ENCODE results near the gene MEFV. TPM values are rescaled to one million over a fixed set of nuclear protein-coding genes. Genes with fewer than 3 reads are reported as not detected.
"Not testable (repeated sequence)": the region's sequence is repeated elsewhere in the genome, so short reads cannot be mapped to it uniquely, and the experiment has no call there.

MEFV gene
- total RNA-seq, 2 experiments from 2014 or later, result 0.23 to 0.39 TPM

DNA sequence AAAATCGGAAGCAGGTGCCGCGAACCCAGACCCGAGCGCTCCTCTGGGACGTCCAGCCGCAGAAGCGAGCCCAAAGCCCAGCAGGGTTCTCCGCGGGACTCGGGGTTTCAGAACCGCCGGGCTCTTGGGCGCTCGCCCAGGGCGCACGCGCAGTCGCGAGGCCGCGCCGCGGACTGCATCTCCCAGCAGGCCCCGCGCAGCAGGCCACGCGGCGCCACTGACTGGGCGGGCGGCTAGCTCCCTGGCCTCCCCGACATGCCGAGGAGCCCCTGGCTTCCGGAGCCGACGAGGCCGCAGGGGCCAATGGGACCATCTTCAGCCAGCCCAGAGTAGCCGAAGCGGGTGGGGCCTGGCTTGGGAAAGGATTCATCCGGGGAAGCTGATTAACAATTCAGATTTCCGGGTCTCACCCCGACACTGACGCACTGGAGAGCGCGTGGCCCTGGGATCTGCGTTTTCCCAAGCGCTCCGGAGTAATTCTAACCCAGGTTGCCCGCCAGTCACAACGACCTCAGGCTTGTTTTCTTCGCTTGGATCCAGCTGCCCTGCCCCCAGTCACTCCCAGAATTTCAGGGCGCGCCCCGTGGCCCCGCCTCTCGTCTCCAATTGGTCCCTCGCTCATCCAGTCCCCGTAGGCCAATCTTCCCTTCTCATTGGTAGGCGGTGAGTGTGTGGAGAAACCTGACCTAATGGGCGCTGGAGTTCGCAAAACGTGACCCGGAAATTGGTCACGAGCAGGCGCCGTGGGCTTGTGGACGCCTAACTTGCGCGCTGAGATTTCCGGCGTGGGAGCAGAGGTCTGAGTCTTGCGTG is 26.5 kb upstream of the MEFV start, which contains the start of gene ZNF263:
Gene ZNF263 (plus strand): TSS at position 762 of the 813 bp plus-strand sequence. CDS start 328 bp downstream, outside the sequence.
- peak; percentile 96 for DNase-seq
- Mint-ChIP-seq H3K4me1 (peaks cover 23% of the 10 kb centered on the region), H3K9me3 (peaks cover 6% of the 10 kb centered on the region), H3K27ac (peak within 1 kb of the TSS; percentile 89), H3K36me3 (peaks cover 40% of the 10 kb centered on the region), H3K4me3 (peak within 1 kb of the TSS; percentile 95), H3K27me3 (peaks cover 3% of the 10 kb centered on the region)
- peak; percentile 88 for ATAC-seq (ENCODE audit: low read depth)
- POLR2A ChIA-PET, result interaction anchor here (0.7 to 3.4 kb wide), 31 partner anchors 10 to 243 kb away, joined by 3 to 42 read pairs (median 5); partner anchors contain the start of genes CLUAP1, NAA60, OR1F1 and TIGD7

DNA sequence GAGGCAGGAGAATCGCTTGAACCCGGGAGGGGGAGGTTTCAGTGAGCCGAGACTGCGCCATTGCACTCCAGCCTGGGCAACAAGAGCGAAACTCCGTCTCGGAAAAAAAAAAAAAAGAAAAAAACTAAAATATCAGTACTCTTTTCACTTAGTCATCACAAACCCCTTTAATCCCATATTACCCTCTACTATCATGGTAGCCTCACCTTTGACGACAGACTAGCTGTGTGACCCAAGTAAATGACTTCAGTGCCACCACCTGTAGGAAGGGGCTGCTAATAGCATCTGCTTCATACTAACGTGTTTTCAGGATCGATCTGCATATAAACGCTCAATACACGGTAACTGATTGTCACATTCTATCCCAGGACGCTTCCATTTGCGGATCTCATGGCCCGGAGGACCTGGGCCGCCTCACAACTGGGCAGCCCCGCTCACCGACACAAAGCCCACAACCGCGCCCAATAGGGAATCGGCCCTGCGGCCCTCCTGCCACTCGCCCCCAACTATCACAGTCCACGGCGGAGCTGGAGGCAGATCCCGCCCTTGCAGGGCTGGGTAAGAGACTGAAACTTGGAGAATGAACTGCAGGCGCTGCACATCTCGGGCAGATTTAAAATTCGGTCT is 25.8 kb upstream of the MEFV start:
- peak overlapping the region; percentile 89 for H3K27ac Mint-ChIP-seq
- H3K4me3 Mint-ChIP-seq, result peak overlapping the region; percentile 88
- POLR2A ChIA-PET, result interaction anchor here (0.7 to 3.4 kb wide), 24 partner anchors 9 to 244 kb away, joined by 3 to 42 read pairs (median 5); partner anchors contain the start of genes CLUAP1, NAA60, TIGD7 and ZNF174
- ATAC-seq (ENCODE audit: low read depth) (peak; percentile 34), DNase-seq (no peak)
- peaks cover 6% of the 10 kb centered on the region for H3K9me3 Mint-ChIP-seq
- H3K4me1 Mint-ChIP-seq, result peaks cover 23% of the 10 kb centered on the region
- peaks cover 10% of the 10 kb centered on the region for H3K27me3 Mint-ChIP-seq
- H3K36me3 Mint-ChIP-seq, result peaks cover 33% of the 10 kb centered on the region

DNA sequence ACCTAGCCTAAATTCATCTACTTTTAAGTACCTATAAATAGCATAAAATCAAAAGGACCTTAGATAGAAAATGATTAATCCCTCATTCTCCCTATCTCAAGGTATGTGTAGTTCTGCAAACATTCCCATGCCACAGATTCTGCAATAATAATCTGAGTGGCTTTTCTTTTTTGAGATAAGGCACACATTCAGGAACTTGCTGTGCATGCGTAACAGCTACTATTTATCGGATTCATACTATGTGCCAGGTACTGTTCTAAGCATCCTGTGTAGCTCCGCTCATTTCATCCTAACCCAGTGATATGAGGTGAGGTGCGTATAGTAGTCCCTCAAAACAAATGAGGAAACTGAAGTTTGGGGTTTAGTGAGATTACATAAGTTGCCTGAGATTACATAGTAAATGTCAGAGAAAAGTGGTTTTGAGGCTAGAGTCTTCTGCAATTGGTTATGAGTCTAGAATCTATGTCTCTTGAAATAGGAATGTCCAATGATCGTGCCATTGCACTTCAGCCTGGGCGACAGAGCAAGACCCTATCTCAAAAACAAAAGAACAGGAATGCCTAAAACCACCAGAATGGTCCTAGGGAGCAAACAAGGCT is 24.9 kb upstream of the MEFV start:
- no peak for DNase-seq
- Mint-ChIP-seq H3K4me1 (peaks cover 23% of the 10 kb centered on the region), H3K36me3 (peaks cover 25% of the 10 kb centered on the region), H3K9me3 (peaks cover 3% of the 10 kb centered on the region), H3K27ac (no peak overlapping the region), H3K27me3 (peaks cover 18% of the 10 kb centered on the region), H3K4me3 (peak overlapping the region; percentile 88)
- POLR2A ChIA-PET, result interaction anchor here (2.1 kb wide), 1 partner anchor 122 kb away, joined by 6 read pairs; no protein-coding TSS in a partner anchor
- ATAC-seq (ENCODE audit: low read depth), result no peak

DNA sequence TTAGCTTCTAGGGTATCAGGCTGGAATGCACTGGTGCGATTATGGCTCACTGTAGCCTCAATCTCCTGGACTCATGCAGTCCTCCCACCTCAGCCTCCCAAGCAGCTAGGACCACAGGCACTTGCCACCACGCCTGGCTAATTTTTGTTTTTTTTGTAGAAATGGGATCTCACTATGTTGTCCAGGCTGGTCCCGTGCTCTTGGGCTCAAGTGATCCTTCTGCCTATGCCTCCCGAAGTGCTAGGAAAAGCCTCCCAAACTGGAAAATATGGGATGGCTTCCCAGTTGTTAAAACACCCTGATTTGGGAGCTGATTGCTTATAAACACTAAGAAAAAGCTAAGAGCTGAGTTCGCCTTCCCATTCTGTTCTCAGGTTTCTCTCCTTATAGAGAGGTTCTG is 20.2 kb upstream of the MEFV start:
- Mint-ChIP-seq H3K36me3 (peaks cover 4% of the 10 kb centered on the region), H3K9me3 (no peaks in the 10 kb centered on the region), H3K27me3 (peaks cover 26% of the 10 kb centered on the region), H3K27ac (no peak overlapping the region), H3K4me1 (peaks cover 3% of the 10 kb centered on the region), H3K4me3 (no peak overlapping the region)
- POLR2A ChIA-PET, result interaction anchor here (1.1 to 2.2 kb wide), 2 partner anchors 9 to 13 kb away, joined by 3 to 9 read pairs; no protein-coding TSS in a partner anchor
- DNase-seq (no peak), ATAC-seq (ENCODE audit: low read depth) (no peak)

DNA sequence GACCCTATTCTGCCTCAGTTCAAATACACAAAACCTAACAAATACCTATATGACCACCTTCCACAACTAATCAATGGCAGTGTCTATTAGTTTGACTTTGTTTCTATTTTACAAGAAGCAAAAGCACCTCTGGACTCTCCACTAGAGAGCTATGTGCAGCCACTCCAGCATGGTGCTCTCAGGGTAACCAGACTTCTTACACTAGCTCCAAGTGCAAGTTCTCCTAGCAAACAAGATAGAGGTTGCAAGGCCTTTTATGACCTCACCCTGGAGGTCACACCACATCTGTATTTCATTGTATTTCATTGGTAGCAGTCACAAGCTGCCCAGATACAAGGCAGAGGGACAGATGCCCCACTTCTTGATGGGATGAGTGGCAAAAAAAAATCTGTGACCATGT is 18.5 kb upstream of the MEFV start:
- Mint-ChIP-seq H3K4me3 (no peak overlapping the region), H3K9me3 (peaks cover 1% of the 10 kb centered on the region), H3K4me1 (no peaks in the 10 kb centered on the region), H3K27me3 (peaks cover 26% of the 10 kb centered on the region), H3K36me3 (peaks cover 5% of the 10 kb centered on the region), H3K27ac (no peak overlapping the region)
- DNase-seq, result no peak
- ATAC-seq (ENCODE audit: low read depth), result no peak
- POLR2A ChIA-PET, result interaction anchor here (1.3 kb wide), 1 partner anchor 10 kb away, joined by 3 read pairs; no protein-coding TSS in a partner anchor

DNA sequence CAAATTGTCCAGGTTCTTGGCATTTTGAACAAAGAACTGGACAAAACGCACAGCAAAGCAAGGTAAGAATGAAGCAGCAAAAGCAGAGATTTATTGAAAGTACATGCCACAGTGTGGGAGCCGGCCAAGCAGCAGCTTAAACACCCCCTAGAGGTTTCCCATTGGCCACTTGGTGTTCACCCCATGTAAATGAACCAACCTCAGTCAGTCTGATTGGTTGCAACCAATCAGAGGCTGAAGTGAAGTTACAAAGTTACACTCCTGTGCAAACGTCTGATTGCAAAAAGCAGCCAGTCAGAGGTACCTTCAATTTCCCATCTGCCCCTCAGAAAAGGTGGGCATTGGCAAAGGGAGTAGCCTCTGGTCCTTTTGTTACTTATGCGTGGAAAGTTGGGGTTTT is 18.1 kb upstream of the MEFV start:
- POLR2A ChIA-PET, result interaction anchor here (1.3 kb wide), 1 partner anchor 10 kb away, joined by 3 read pairs; no protein-coding TSS in a partner anchor
- DNase-seq (peak; percentile 7), ATAC-seq (ENCODE audit: low read depth) (no peak)
- Mint-ChIP-seq H3K4me3 (no peak overlapping the region), H3K27me3 (peaks cover 26% of the 10 kb centered on the region), H3K4me1 (no peaks in the 10 kb centered on the region), H3K9me3 (peaks cover 2% of the 10 kb centered on the region), H3K27ac (no peak overlapping the region), H3K36me3 (peaks cover 6% of the 10 kb centered on the region)

DNA sequence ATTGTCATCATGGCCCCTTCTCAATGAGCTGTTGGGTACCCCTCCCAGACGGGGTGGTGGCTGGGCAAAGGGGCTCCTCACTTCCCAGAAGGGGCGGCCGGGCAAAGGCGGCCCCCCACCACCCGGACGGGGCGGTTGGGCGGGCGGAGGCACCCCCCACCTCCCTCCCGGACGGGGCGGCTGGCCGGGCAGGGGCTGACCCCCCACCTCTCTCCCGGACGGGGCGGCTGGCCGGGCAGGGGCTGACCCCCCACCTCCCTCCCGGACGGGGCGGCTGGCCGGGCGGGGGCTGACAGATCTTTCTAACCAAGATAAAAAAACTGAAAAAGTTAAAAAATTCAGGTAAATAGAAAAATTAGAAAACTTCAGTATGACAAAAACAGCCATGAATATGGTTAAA is 14.8 kb upstream of the MEFV start:
- not testable (repeated sequence) for H3K27me3 Mint-ChIP-seq; H3K27ac Mint-ChIP-seq; ATAC-seq (ENCODE audit: low read depth); DNase-seq; H3K4me3 Mint-ChIP-seq; H3K9me3 Mint-ChIP-seq; H3K4me1 Mint-ChIP-seq
- POLR2A ChIA-PET, result interaction anchor here (0.6 kb wide), 1 partner anchor 20 kb away, joined by 3 read pairs; no protein-coding TSS in a partner anchor
- H3K36me3 Mint-ChIP-seq, result peaks cover 24% of the 10 kb centered on the region

DNA sequence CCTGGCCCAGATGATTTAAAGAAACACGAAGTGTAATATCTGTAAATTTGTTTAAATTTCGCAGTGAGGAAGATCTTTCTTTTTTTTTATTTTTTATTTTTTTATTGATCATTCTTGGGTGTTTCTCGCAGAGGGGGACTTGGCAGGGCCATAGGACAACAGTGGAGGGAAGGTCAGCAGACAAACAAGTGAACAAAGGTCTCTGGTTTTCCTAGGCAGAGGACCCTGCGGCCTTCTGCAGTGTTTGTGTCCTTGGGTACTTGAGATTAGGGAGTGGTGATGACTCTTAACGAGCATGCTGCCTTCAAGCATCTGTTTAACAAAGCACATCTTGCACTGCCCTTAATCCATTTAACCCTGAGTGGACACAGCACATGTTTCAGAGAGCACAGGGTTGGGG is 14.3 kb upstream of the MEFV start:
- H3K27ac Mint-ChIP-seq; H3K4me3 Mint-ChIP-seq; H3K27me3 Mint-ChIP-seq; H3K4me1 Mint-ChIP-seq; H3K9me3 Mint-ChIP-seq; ATAC-seq (ENCODE audit: low read depth); POLR2A ChIA-PET; DNase-seq: not testable (repeated sequence)
- H3K36me3 Mint-ChIP-seq, result peaks cover 24% of the 10 kb centered on the region

DNA sequence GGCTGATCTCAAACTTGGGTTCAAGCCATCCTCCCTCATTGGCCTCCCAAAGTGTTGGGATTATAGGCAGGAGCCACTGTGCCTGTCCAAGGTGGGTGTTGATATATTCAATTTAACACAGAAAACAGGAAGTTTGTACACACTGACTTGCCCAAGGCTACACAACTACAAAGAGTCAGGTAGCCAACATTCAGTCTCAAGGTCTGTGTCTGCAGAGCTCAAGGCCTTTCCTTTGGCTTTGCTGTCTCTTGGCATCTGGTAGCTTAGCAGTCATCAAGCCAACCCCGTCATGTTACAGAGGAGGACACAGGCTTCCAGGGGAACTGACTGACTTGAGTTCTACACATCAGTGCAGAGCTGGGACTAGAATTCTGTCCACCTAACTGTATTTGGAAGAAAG is 11.9 kb upstream of the MEFV start:
- no peak overlapping the region for H3K27ac Mint-ChIP-seq
- DNase-seq (no peak), ATAC-seq (ENCODE audit: low read depth) (no peak)
- peaks cover 2% of the 10 kb centered on the region for H3K9me3 Mint-ChIP-seq
- peaks cover 11% of the 10 kb centered on the region for H3K4me1 Mint-ChIP-seq
- POLR2A ChIA-PET, result interaction anchor here (1.0 to 2.2 kb wide), 2 partner anchors 9 to 133 kb away, joined by 3 to 9 read pairs; partner anchors contain the start of genes ZNF174 and ZSCAN32
- H3K36me3 Mint-ChIP-seq, result peaks cover 25% of the 10 kb centered on the region
- H3K27me3 Mint-ChIP-seq, result no peaks in the 10 kb centered on the region
- H3K4me3 Mint-ChIP-seq, result no peak overlapping the region

DNA sequence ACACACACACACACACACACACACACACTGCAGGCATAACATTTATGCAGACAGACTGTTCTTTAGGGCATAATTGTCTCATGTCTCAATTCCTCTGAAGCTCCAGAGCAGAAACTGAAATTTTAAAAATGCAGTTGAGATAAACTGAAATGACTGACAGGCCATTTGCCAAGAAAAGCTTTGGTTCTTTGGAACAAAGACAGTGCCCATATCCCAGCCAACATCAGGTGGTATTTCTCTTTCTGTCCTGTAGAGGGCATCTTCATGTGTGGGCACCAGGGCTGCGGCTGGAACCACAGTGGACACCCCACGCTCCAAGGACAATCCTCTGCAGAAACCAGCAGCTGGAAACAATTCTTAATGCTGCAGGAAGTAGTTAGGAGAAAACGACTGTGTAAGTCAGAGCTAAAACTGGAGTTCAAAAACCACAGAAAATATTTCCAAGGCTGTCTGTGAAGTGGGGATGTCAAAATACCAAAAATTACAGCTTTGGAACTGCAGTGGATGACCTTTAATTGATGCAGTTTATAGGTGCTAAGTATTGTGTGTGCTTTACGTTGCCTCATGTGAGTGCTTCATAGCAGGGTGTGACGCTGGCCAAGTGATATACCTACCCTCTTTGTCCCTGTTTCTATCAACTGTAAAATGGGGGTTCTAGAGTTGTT is 10.6 kb upstream of the MEFV start:
- Mint-ChIP-seq H3K36me3 (peaks cover 30% of the 10 kb centered on the region), H3K4me3 (no peak overlapping the region), H3K27ac (no peak overlapping the region), H3K9me3 (peaks cover 7% of the 10 kb centered on the region), H3K4me1 (peaks cover 19% of the 10 kb centered on the region), H3K27me3 (no peaks in the 10 kb centered on the region)
- DNase-seq, result no peak
- POLR2A ChIA-PET, result interaction anchor here (0.6 to 2.2 kb wide), 4 partner anchors 10 to 68 kb away, joined by 3 to 9 read pairs (median 6); partner anchors contain the start of gene ZNF263
- ATAC-seq (ENCODE audit: low read depth), result no peak

DNA sequence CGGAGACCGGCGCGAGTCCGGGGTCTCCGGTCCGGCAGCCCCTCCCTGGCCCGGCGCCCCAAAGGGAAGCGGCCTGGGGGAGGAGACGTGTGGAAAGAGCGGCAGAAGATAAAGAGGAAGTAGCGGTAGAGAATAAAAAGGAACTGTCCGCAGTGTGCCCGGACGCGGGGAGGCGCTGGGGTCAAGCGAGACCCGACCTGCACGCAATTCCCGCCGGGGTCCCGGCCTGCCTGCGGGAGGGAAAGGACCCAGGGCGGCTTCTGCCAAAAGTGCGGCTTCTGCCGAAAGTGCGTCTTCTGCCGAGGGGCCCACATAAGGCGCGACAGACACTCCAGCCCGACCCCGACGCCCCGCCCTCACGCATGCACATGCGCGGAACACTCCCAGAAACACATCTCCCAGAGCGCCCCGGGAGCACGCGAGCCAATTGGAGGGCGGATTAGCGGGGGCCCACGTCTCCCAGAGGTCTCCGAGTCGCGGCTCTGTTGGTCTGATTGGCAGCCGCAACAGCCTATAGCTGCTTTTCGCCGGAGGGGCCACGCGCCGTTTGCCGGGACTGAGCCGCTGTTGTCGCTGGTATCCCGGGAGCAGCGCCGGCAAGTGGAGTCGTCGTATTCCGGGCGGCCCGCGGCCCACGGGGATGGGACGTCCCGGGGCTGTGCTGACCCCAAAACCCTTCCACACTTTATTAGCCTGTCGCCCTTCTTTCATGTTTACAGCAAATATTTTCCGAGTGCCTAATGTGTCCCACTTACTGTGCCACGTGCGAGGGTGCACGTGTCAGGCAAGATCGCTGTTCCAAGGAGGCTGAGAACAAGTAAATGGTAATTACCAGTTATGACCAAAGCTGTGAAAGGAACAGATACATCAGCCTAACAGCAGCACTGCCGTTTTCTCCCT is 8.0 kb upstream of the MEFV start:
- DNase-seq, result peak; percentile 96
- peak; percentile 90 for ATAC-seq (ENCODE audit: low read depth)
- POLR2A ChIA-PET, result interaction anchor here (0.6 to 3.9 kb wide), 19 partner anchors 10 to 236 kb away, joined by 3 to 38 read pairs (median 4); partner anchors contain the start of genes CLUAP1, NAA60, ZNF174 and ZNF200
- Mint-ChIP-seq H3K4me1 (peaks cover 22% of the 10 kb centered on the region), H3K27ac (peak overlapping the region; percentile 96), H3K9me3 (peaks cover 6% of the 10 kb centered on the region), H3K27me3 (no peaks in the 10 kb centered on the region), H3K4me3 (peak overlapping the region; percentile 94), H3K36me3 (peaks cover 31% of the 10 kb centered on the region)

Measured in activated naive CD8-positive, alpha-beta T cell treated with anti-CD3 and anti-CD28 coated beads, Interleukin-2, amount 10 ng/mL, durations not matched to agents 7 days and 5 days (primary cell).